CD4-positive, alpha-beta T cell (primary cell): ENCODE data around the gene MARCHF3. TPM values are rescaled to one million over a fixed set of nuclear protein-coding genes. Genes with fewer than 3 reads are reported as not detected.
"Not testable (repeated sequence)": the region's sequence is repeated elsewhere in the genome, so short reads cannot be mapped to it uniquely, and the experiment has no call there.

Experiments used
- ATAC-seq: fragments of 200-7000 bp; cut with Tn5 transposase; one replicate; pipeline ENCODE4 v1.10.0; 2022; ENCODE audit warnings: mild to moderate bottlenecking; ENCODE audit not compliant: poor library complexity
- CTCF ChIA-PET: fragments of 350-600 bp; sonication (Branson Sonifier 250); formaldehyde crosslinking; loops from one replicate; lab custom pipeline; 2021; ENCODE audit warnings: antibody characterized with exemption, inconsistent platforms; lab: Charles Lee
- POLR2A ChIA-PET: fragments of 350-600 bp; sonication (Branson Sonifier 250); formaldehyde crosslinking; loops from one replicate; lab custom pipeline; 2021; ENCODE audit warnings: antibody characterized with exemption, inconsistent platforms; lab: Charles Lee
- DNase-seq, 14 experiments: peaks; one replicate each; pipeline ENCODE4 v3.0.0-alpha.2; 2013 to 2020; ENCODE audit warnings: mixed read lengths in 2 of 14
- H3K27ac ChIP-seq, 2 donors: one replicate each; pipeline versions ENCODE4 v1.5.1 to v1.7.0; 2013; ENCODE audit warnings: low read length in 2 of 2, low read depth in 1 of 2, mild to moderate bottlenecking in 1 of 2
- H3K27me3 ChIP-seq, 2 experiments: 1 replicate in 1 of 2; 2 replicates in 1 of 2; pipeline versions ENCODE4 v1.6.1 to v1.7.0; 2013; ENCODE audit warnings: low read length in 2 of 2, control low read depth in 1 of 2, mild to moderate bottlenecking in 1 of 2, moderate library complexity in 1 of 2; ENCODE audit not compliant: insufficient read depth in 2 of 2, control insufficient read depth in 1 of 2
- H3K36me3 ChIP-seq: one replicate; pipeline ENCODE4 v1.6.1; 2013; ENCODE audit warnings: low read length, control low read depth; ENCODE audit not compliant: insufficient read depth
- H3K4me1 ChIP-seq: one replicate; pipeline ENCODE4 v1.6.1; 2013; ENCODE audit warnings: low read length, control low read depth; ENCODE audit not compliant: insufficient read depth
- H3K4me3 ChIP-seq: one replicate; pipeline ENCODE4 v1.5.1; 2013; ENCODE audit warnings: mild to moderate bottlenecking, low read length, moderate library complexity
- H3K9me3 ChIP-seq, 2 experiments: 1 replicate in 1 of 2; 2 replicates in 1 of 2; pipeline versions ENCODE4 v1.6.1 to v1.7.0; 2013; ENCODE audit warnings: low read length in 2 of 2, mild to moderate bottlenecking in 2 of 2, control low read depth in 1 of 2, moderate library complexity in 1 of 2; ENCODE audit not compliant: control insufficient read depth in 1 of 2, insufficient read depth in 1 of 2
- H3K27ac Mint-ChIP-seq: one replicate; pipeline ENCODE4 v1.8.0; 2020; ENCODE audit warnings: mixed read lengths
- H3K27me3 Mint-ChIP-seq: one replicate; pipeline ENCODE4 v1.8.0; 2021; ENCODE audit warnings: mixed read lengths
- H3K36me3 Mint-ChIP-seq: one replicate; pipeline ENCODE4 v1.8.0; 2021; ENCODE audit warnings: low read depth, mixed read lengths
- H3K4me1 Mint-ChIP-seq: one replicate; pipeline ENCODE4 v1.8.0; 2021; ENCODE audit warnings: low read depth, mixed read lengths
- H3K4me3 Mint-ChIP-seq: one replicate; pipeline ENCODE4 v1.8.0; 2020; ENCODE audit warnings: mild to moderate bottlenecking, mixed read lengths
- H3K9me3 Mint-ChIP-seq: one replicate; pipeline ENCODE4 v1.8.0; 2020; ENCODE audit warnings: mixed read lengths
- CTCF ChIP-seq: fragments of 200-600 bp; IDR thresholded peaks from one replicate; pipeline ENCODE4 v1.8.0; 2022; ENCODE audit warnings: antibody characterized with exemption, mild to moderate bottlenecking
- intact Hi-C, 2 experiments: fragments of 100-400 bp; cut with DNase I in 1 of 2; cut with micrococcal nuclease in 1 of 2; formaldehyde crosslinking; loops; one replicate each; pipeline versions ENCODE4 v1.15.1 to v1.9.0; 2023 to 2025; cut with DNase I, micrococcal nuclease
- total RNA-seq, 174 experiments: library from RNA in 2 of 174; stranded (reverse) in 2 of 174; gene quantifications; one replicate each; pipeline ENCODE4 v1.2.3 and lab custom pipeline; 2021 to 2026

MARCHF3 gene
- total RNA-seq, 2 experiments from 2014 or later, result 5.2 to 6.2 TPM

- no peak overlapping the region for H3K4me3 Mint-ChIP-seq
- no peaks in the 10 kb centered on the region for H3K4me1 Mint-ChIP-seq
- no peak overlapping the region for H3K4me3 ChIP-seq
- H3K36me3 Mint-ChIP-seq, result no peaks in the 10 kb centered on the region
- no peaks in the 10 kb centered on the region for H3K4me1 ChIP-seq
- ChIA-PET CTCF (no interaction called here), POLR2A (interaction anchor here (0.6 kb wide), 1 partner anchor 8 kb away, joined by 3 read pairs; no protein-coding TSS in a partner anchor)
- H3K27ac Mint-ChIP-seq, result no peak overlapping the region
- DNase-seq (no peak), ATAC-seq (no peak)
- H3K27me3 ChIP-seq, result no peaks in the 10 kb centered on the region
- no peaks in the 10 kb centered on the region for H3K27me3 Mint-ChIP-seq
- intact Hi-C loops, result no loop called here
- H3K27ac ChIP-seq, result no peak overlapping the region
- no peaks in the 10 kb centered on the region for H3K9me3 ChIP-seq
- H3K36me3 ChIP-seq, result no peaks in the 10 kb centered on the region
- H3K9me3 Mint-ChIP-seq, result no peaks in the 10 kb centered on the region
- no peak for TF ChIP-seq CTCF
Observed at GRCh38 chr5:127019928-127020327, 10.4 kb downstream of the MARCHF3 start.

- POLR2A ChIA-PET, result interaction anchor here (0.9 kb wide), 1 partner anchor 12 kb away, joined by 4 read pairs; no protein-coding TSS in a partner anchor
- CTCF ChIA-PET, H3K36me3 Mint-ChIP-seq, H3K27me3 Mint-ChIP-seq, H3K27ac ChIP-seq, H3K9me3 Mint-ChIP-seq, H3K27me3 ChIP-seq, H3K4me3 Mint-ChIP-seq, intact Hi-C loops, DNase-seq, H3K4me1 ChIP-seq, H3K27ac Mint-ChIP-seq, H3K4me3 ChIP-seq, H3K9me3 ChIP-seq, H3K36me3 ChIP-seq, ATAC-seq: not testable (repeated sequence)
- peaks cover 25% of the 10 kb centered on the region for H3K4me1 Mint-ChIP-seq
Observed at GRCh38 chr5:127016722-127017121, 13.6 kb downstream of the MARCHF3 start.

GRCh38 chr5:127015716-127016115, 14.6 kb downstream of the MARCHF3 start:
- no peaks in the 10 kb centered on the region for H3K36me3 ChIP-seq
- H3K9me3 Mint-ChIP-seq, result no peaks in the 10 kb centered on the region
- DNase-seq (no peak), ATAC-seq (no peak)
- ChIA-PET POLR2A (interaction anchor here (1.1 to 1.2 kb wide), 2 partner anchors 15 to 16 kb away, joined by 3 to 4 read pairs; partner anchors contain the start of gene MARCHF3), CTCF (no interaction called here)
- H3K27ac ChIP-seq, result no peak overlapping the region
- no peaks in the 10 kb centered on the region for H3K36me3 Mint-ChIP-seq
- H3K9me3 ChIP-seq, result no peaks in the 10 kb centered on the region
- H3K4me3 Mint-ChIP-seq, result no peak overlapping the region
- intact Hi-C loops, result no loop called here
- H3K4me1 ChIP-seq, result peaks cover 3% of the 10 kb centered on the region
- no peaks in the 10 kb centered on the region for H3K27me3 ChIP-seq
- TF ChIP-seq CTCF, result no peak
- peaks cover 31% of the 10 kb centered on the region for H3K4me1 Mint-ChIP-seq
- H3K27me3 Mint-ChIP-seq, result no peaks in the 10 kb centered on the region
- no peak overlapping the region for H3K27ac Mint-ChIP-seq
- no peak overlapping the region for H3K4me3 ChIP-seq

- Histone ChIP-seq H3K4me1 (peaks cover 3% of the 10 kb centered on the region), H3K27me3 (no peaks in the 10 kb centered on the region), H3K27ac (no peak overlapping the region), H3K4me3 (no peak overlapping the region), H3K36me3 (no peaks in the 10 kb centered on the region), H3K9me3 (no peaks in the 10 kb centered on the region)
- no peak for ATAC-seq
- CTCF ChIA-PET, result no interaction called here
- Mint-ChIP-seq H3K4me1 (peaks cover 31% of the 10 kb centered on the region), H3K27ac (no peak overlapping the region), H3K36me3 (no peaks in the 10 kb centered on the region), H3K9me3 (no peaks in the 10 kb centered on the region), H3K27me3 (no peaks in the 10 kb centered on the region), H3K4me3 (no peak overlapping the region)
- POLR2A ChIA-PET, result interaction anchor here (0.6 to 1.2 kb wide), 2 partner anchors 10 to 15 kb away, joined by 3 read pairs; no protein-coding TSS in a partner anchor
- no peak for TF ChIP-seq CTCF
- DNase-seq, result no peak
- intact Hi-C loops, result no loop called here
Observed at GRCh38 chr5:127014573-127014972, 15.8 kb downstream of the MARCHF3 start.
